ENCODE results near the gene ITPR3. TPM values are rescaled to one million over a fixed set of nuclear protein-coding genes. Genes with fewer than 3 reads are reported as not detected.
A peak's percentile ranks its signal among the peaks of the same experiment; 100 is the strongest.

The ITPR3 gene
- total RNA-seq, 2 experiments from 2014 or later, result 64.2 to 65.8 TPM

GRCh38 chr6:33742092-33742491 lies 121.0 kb downstream of the ITPR3 start:
- H3K4me3 Mint-ChIP-seq, result no peak overlapping the region
- CTCF ChIA-PET, result no interaction called here
- POLR2A ChIA-PET, result no interaction called here
- H3K27ac Mint-ChIP-seq, result no peak overlapping the region
- H3K27me3 Mint-ChIP-seq, result peaks cover 7% of the 10 kb centered on the region
- no peaks in the 10 kb centered on the region for H3K36me3 Mint-ChIP-seq (ENCODE audit: low read depth)
- no peaks in the 10 kb centered on the region for H3K9me3 Mint-ChIP-seq
- H3K4me1 Mint-ChIP-seq, result no peaks in the 10 kb centered on the region
- DNase-seq, result no peak

- H3K4me1 Mint-ChIP-seq, result no peaks in the 10 kb centered on the region
- H3K27ac Mint-ChIP-seq, result no peak overlapping the region
- H3K36me3 Mint-ChIP-seq (ENCODE audit: low read depth), result no peaks in the 10 kb centered on the region
- CTCF ChIA-PET, result interaction anchor here (1.4 to 1.9 kb wide), 2 partner anchors 19 to 21 kb away, joined by 5 read pairs; no protein-coding TSS in a partner anchor
- no peak for DNase-seq
- POLR2A ChIA-PET, result no interaction called here
- H3K4me3 Mint-ChIP-seq, result no peak overlapping the region
- no peaks in the 10 kb centered on the region for H3K9me3 Mint-ChIP-seq
- H3K27me3 Mint-ChIP-seq, result peaks cover 7% of the 10 kb centered on the region
These were observed 121.7 kb downstream of the ITPR3 start for GRCh38 chr6:33742837-33743236.

GRCh38 chr6:33744001-33744848 lies 123.1 kb downstream of the ITPR3 start:
- ChIA-PET CTCF (interaction anchor here (0.6 to 1.9 kb wide), 11 partner anchors 14 to 1064 kb away, joined by 3 to 5 read pairs (median 3); no protein-coding TSS in a partner anchor), POLR2A (no interaction called here)
- H3K27me3 Mint-ChIP-seq, result peaks cover 7% of the 10 kb centered on the region
- no peaks in the 10 kb centered on the region for H3K36me3 Mint-ChIP-seq (ENCODE audit: low read depth)
- DNase-seq, result peak; percentile 76
- H3K4me1 Mint-ChIP-seq, result no peaks in the 10 kb centered on the region
- H3K4me3 Mint-ChIP-seq, result no peak overlapping the region
- H3K27ac Mint-ChIP-seq, result no peak overlapping the region
- no peaks in the 10 kb centered on the region for H3K9me3 Mint-ChIP-seq

- no peak for DNase-seq
- Mint-ChIP-seq H3K9me3 (no peaks in the 10 kb centered on the region), H3K4me1 (no peaks in the 10 kb centered on the region), H3K36me3 (ENCODE audit: low read depth) (no peaks in the 10 kb centered on the region), H3K27ac (no peak overlapping the region), H3K4me3 (no peak overlapping the region), H3K27me3 (peaks cover 7% of the 10 kb centered on the region)
- ChIA-PET POLR2A (no interaction called here), CTCF (interaction anchor here (1.0 to 1.9 kb wide), 5 partner anchors 14 to 34 kb away, joined by 3 to 8 read pairs (median 5); partner anchors contain the start of gene UQCC2)
These were observed 123.9 kb downstream of the ITPR3 start for GRCh38 chr6:33744895-33745546.

- POLR2A ChIA-PET, result no interaction called here
These were observed 124.4 kb downstream of the ITPR3 start for GRCh38 chr6:33745548-33745947.

More at GRCh38 chr6:33745548-33745947, 124.4 kb downstream of the ITPR3 start:
- peaks cover 7% of the 10 kb centered on the region for H3K27me3 Mint-ChIP-seq
- no peak overlapping the region for H3K4me3 Mint-ChIP-seq
- H3K36me3 Mint-ChIP-seq (ENCODE audit: low read depth), result no peaks in the 10 kb centered on the region
- no peaks in the 10 kb centered on the region for H3K9me3 Mint-ChIP-seq
- no peak for DNase-seq
- H3K27ac Mint-ChIP-seq, result no peak overlapping the region
- CTCF ChIA-PET, result interaction anchor here (0.7 to 1.6 kb wide), 3 partner anchors 22 to 282 kb away, joined by 3 to 8 read pairs (median 4); partner anchors contain the start of gene UQCC2
- no peaks in the 10 kb centered on the region for H3K4me1 Mint-ChIP-seq

Small RNA genes lying within 50 kb of the gene (microRNA-seq; reads per million reads assigned to microRNA genes)
- 16.0 reads per million, percentile 45 among the genes with 10 or more reads in this experiment for gene MIR3934 (ENCODE audit: borderline microRNAs expressed, borderline replicate concordance)

Other genes starting within 250 kb of the ITPR3 start
- 100 to 1,000 TPM; 157 to 167 TPM for gene KIFC1, start 229.5 kb upstream of the ITPR3 start, total RNA-seq
- 10 to 100 TPM; 34.2 to 37.7 TPM for gene PHF1, start 210.3 kb upstream of the ITPR3 start, total RNA-seq
- gene CUTA, start 203.2 kb upstream of the ITPR3 start, total RNA-seq, result 100 to 1,000 TPM; 191 to 207 TPM
- 10 to 100 TPM; 42.9 to 44.9 TPM for gene SYNGAP1, start 201.3 kb upstream of the ITPR3 start, total RNA-seq
- gene ZBTB9, start 166.7 kb upstream of the ITPR3 start, total RNA-seq, result 1 to 10 TPM; 9.0 to 9.9 TPM
- 10 to 100 TPM; 69.2 to 77.6 TPM for gene BAK1, start 41.0 kb upstream of the ITPR3 start, total RNA-seq
- 10 to 100 TPM; 77.6 to 80.0 TPM for gene UQCC2, start 90.4 kb downstream of the ITPR3 start, total RNA-seq
- not detected for gene IP6K3, start 125.6 kb downstream of the ITPR3 start, total RNA-seq
- gene LEMD2, start 167.8 kb downstream of the ITPR3 start, total RNA-seq, result 10 to 100 TPM; 73.1 to 74.1 TPM
- not detected for gene MLN, start 182.7 kb downstream of the ITPR3 start, total RNA-seq